ENCODE measurements around the gene LITAF.
"Not testable (repeated sequence)": the region's sequence is repeated elsewhere in the genome, so short reads cannot be mapped to it uniquely, and the experiment has no call there.

The LITAF gene

DNA sequence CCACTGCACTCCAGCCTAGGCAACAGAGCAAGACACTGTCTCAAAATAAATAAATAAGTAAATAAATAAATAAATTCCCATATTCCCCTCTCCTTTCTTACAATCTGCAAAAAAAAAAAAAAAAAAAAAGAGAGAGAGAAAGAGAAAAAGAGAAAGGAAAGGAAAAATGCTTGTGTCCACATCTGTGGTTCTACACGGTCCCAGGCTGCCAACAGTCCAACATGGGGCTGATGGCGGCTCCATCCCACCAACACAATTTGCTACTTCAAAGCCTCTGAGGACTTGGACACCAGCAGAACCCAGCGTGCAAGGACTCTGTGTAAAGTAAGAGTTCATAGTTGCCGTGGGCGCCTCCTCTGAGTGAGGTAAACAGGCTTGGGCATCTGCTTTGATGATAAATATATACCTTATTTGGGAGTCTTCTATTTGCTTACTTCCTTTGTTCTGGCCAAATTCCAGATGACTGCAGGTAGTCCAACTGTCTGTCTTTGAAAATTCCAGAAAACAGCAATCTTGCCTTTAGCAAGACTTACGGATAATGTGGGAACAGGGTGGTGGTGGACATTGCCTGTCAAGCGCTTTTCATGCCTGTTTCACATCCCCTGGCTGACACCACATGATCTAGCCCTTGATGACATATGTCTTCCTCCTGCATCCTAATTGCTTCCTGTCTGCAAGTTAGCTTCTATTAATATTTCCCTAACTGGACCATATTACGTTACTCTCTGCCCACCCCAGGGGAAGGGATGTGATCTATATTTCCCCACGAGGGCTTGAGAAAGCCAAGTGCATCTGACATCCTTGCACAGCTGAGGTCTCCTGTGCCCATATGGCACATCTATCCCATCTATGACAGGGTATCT, 10.1 kb downstream of the LITAF start:
- DNase-seq (ENCODE audit: low read depth in 2 of 2) = no peak

DNA sequence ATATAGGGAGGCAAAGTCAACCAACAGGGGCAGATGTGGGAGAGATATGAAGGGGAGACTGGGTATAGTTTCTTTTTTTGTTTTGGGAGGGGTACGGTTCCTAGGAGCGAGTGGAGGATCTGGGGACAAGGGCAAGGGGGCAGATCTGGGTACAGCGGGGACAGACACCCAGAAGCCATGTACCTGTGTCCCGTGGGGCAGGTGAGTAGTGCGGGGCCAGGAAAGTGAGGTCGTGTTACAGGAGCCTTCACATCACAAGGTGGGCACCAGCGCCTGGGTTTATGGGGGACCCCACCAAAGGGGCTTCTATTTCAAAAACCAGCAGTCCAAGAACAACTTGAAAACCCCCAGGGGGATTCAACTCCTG, 11.5 kb downstream of the LITAF start:
- no peak for DNase-seq (ENCODE audit: low read depth in 2 of 2)

DNA sequence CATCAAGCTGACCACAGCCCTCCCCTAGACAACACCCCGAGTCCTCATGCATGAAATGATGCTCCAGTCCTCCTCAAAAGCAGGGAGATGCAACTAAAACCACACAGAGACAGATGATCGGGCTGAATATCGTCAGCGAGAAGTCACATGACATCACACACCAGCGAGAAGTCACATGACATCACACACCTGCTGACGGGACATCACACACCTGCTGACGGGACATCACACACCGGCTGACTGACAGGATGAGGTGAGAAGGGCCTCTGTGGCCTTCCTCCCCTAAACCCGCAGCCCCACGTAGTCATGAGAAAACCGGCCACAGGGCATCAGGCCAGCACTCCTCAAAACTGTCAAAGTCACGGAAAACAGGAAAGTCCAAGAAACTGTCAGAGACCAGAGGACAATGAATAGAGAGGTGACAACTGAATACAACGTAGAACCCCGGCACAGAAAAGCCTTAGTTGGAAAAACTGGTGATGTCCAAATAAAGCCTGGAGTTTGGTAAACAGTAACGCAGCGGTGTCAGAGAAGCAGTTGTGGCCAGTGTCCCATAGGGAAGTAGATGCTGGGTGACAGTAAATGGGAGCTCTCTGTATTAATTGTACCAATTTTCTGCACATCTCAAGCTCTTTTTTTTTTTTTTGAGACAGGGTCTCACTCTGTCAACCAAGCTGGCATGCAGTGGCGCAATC, 14.3 kb downstream of the LITAF start:
- DNase-seq (ENCODE audit: low read depth in 2 of 2) = peak; percentile 55

DNA sequence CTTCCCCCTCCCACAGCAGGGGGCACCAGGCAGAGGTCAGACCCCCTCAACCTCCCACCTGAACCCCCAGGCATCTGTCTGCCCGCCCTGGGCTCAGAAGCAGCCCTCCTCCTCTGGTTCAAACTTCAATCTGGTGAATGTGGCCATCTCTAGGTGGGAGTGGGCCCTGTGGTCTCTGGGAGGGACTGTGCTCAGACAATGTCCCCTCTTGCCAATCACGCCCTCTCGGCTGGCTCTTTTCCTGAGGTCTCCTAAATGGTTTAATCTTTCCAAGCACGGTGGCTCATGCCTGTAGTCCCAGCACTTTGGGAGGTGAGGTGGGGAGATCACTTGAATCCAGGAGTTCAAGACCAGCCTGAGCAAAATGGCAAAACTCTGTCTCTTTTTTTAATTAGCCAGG, 15.2 kb downstream of the LITAF start:
- DNase-seq (ENCODE audit: low read depth in 2 of 2) = no peak

DNA sequence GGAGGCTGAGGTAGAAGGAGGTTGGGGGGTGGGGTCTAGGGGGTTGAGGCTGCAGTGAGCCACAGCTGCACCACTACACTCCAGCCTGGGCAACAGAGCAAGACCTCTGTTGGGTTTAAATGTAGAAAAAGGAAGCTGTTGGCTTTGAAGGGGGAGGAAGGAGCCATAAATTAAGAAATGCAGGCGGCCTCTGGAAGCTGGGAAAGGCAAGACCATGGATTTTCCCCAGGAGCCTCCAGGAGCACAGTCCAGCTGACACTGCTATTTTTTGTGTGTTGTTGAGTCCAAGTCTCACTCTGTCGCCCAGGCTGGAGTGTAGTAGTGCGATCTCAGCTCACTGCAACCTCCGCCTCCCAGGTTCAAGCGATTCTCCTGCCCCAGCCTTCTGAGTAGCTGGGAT, 15.9 kb downstream of the LITAF start:
- DNase-seq (ENCODE audit: low read depth in 2 of 2) = no peak

DNA sequence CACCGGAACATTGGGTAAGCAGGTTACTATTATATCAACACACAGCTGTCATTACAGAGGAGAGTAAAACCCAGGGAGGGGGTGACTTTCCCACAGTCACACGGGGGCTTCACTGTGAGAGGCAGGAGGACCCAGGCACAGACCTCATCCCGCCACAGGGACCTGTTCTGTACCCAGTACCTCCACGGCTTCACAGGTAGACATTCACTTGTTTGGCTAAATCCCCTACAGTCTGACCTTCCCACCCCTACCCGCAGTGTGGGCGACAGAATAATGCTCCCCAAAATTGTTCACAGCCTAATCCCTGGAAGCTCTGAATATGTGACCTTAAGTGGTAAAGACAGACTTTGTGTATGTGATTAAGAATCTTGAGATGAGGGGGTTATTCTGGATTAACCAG, 16.5 kb downstream of the LITAF start:
- DNase-seq (ENCODE audit: low read depth in 2 of 2) = no peak

DNA sequence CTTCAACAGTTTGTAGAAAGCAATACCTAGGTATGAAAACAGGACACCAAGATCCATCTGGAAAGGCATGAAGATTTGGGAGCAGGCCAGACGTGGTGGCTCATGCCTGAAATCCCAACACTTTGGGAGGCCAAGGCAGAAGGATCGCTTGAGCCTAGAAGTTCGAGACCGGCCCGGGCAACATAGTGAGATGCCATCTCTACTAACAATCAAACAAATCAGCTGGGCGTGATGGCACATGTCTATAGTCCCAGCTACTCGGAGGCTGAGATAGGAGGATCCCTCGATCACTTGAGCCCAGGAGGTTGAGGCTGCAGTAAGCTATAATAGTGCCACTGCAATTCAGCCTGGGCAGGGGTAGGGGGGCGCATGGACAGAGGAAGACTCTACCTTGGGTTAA, 20.3 kb downstream of the LITAF start:
- DNase-seq (ENCODE audit: low read depth in 2 of 2) = no peak

DNA sequence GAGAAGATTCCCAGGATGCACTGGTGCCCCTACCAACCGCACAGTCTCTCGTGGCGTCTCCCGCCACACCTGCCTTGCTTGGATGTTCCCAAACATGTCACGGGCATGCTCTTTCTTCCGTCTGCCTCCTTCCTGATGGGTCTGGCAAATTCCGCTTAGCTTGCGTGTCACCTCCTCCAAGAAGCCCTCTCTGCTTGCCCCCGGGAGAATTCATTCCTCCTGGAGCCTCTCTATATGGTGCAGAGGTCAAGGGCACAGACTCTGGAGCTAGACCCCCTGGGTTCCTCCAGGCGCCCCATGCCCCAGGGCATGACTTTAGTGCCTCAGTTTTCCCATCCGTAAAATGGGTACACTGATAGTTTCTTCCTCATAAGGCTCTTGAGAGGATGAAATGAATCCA, 21.1 kb downstream of the LITAF start:
- DNase-seq (ENCODE audit: low read depth in 2 of 2) = no peak

DNA sequence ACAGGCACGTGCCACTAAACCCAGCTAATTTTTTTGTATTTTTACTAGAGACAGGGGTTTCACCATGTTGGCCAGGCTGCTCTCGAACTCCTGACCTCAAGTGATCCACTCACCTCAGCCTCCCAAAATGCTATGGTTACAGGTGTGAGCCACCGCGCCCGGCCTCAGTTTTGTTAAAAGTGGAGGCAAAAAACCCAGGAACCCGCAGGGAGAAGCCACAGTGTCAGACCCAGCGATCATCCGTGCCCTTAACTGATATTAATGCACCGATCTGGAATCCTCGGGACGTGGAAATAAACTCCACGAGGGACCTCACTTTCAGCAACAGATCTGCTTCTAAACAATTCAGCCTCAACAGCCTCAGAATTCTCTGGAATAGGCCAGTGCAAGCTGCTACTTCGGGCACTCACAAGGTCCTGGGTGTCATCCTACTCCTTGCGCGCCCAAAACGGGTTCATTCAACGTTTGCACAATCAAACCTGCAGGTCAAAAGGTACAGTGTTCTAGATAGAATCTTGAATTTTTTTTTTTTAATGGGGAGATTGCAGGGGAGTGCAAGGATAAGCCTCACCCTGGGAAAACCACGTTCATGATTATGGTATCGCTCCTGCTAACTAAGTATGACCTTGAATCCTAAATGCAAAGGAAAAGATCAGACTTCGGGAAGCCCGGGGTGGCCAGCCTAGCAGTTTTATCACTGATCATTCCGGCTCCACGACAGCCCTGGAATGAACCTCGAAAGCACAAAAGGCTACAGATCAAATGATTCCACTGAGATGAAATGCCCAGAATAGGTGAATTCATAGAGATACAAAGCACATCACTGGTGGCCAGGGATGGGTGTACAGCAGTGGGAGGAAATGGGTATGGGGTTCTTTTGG, 22.4 kb downstream of the LITAF start:
- no peak for DNase-seq (ENCODE audit: low read depth in 2 of 2)

DNA sequence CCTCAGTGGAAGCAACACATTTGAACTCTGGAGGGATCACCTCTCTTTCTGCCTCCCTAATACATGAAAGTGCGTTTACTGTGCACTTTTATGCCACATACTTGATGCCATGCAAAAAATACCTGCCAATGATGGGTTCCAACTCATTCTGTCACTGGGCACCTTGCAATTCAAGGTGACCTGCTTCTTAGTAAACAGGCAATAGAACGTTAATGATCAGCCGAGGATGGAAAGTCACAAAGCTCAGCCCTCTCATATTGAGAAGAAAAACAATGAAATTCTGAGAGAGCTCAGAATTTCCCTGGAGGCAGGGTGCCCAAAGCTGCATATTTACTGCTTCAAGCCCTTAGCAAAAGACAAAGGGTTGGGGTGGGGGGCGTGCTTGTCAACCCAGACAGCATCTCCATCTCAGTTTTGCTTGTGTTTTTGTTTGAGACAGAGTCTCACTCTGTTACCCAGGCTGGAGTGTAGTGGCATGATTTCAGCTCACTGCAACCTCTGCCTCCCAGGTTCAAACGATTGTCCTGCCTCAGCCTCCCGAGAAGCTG, 23.2 kb downstream of the LITAF start:
- DNase-seq (ENCODE audit: low read depth in 2 of 2) = no peak

DNA sequence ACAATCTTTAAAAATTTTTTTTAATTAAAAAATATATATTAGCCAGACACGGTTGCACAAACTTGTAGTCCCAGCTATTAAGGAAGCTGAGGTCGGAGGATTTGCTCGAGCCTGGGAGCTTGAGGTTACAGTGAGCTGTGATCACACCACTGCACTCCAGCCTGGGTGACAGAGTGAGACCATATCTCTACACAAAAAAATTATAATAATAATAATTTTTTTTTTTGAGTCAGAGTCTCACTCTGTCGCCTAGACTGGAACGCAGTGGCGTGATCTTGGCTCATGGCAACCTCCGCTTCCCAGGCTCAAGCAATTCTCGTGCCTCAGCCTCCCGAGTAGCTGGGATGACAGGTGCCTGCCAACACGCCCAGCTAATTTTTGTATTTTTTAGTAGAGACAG, 23.8 kb downstream of the LITAF start:
- DNase-seq (ENCODE audit: low read depth in 2 of 2) = no peak

DNA sequence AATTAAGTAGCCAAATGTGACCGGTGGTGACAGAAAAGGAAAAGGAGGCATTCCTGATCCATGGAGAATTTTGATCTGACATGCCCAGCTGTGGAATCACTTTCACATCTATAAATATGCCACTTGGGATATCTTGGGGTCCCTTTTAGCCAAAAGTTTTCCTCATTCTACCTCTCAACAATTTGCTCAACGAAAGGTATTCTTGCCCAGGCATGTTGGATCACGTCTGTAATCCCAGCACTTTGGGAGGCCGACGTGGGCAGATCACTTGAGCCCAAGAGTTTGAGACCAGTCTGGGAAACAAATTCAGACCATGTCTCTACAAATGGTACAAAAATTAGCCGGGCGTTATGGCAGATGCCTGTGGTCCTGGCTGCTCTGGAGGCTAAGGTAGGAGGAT, 24.3 kb downstream of the LITAF start:
- no peak for DNase-seq (ENCODE audit: low read depth in 2 of 2)

DNA sequence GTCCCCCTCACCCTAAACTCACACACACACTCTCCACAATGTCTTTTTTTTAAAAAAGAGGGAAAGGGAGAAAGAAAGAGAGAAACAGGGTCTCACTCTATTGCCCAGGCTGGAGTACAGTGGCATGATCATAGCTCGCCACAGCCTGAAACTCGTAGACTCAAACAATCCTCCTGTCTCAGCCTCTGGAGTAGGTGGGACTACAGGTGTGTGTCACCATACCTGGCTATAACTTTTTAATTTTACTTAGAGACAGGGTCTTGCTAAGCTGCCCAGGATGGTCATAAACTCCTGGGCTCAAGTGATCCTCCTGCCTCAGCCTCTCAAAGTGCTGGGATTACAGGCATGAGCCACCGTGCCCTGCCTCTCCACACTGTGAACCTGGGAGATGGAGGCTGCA, 24.9 kb downstream of the LITAF start:
- DNase-seq (ENCODE audit: low read depth in 2 of 2) = no peak

DNA sequence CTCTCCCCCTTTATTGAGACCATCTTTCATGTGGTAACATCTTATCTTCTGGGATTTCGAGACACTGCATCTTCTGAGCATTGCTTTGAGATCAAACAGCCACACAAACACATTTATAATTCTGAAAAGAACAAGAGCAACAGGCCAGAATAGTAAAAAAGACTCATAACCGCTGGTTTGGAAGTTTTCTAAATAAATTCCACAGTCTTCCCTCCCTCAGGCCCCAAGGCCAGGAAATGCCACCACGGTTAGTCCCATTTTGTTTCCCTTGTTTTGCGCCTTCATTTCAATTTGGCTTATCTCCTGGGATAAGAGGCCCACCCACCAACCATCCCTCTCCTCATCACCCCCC, 25.3 kb downstream of the LITAF start:
- DNase-seq (ENCODE audit: low read depth in 2 of 2) = no peak

DNA sequence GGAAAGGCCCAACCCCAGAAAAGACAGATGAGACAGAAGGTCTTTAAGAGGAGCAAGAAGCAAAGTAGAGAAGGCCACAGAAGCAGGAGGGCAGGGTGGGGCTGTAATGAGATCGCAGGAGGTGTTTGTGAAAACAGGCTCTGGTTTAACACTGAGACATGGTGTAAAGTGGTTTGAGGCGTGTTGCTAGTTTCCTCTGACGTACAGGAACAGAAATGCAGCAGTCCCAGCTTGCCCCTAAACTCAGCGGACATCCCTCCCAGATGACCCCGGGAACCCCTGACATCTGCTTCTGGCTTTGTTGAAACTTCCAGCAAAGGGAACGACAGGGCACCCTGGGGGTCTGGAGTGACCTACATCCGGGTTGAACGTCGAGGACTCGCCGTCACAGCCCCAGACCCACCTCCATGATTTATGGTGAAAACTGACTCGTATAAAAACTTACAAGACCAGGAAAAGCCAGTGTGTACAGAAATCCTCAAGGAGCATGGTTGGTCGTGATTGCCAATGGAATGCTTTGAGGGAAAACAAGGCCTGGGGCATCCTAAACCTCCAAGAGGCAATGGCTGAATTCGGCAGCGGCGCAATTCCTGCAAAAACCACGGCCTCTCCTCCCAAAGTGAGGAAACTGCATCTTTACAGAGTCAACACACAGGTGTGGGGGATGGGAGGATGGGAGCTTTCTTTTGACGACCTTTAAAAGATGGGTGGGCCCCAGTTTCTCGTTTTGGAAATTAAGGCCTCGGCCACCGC, 25.8 kb downstream of the LITAF start:
- peak; percentile 36 to 50 for DNase-seq (ENCODE audit: low read depth in 2 of 2)

DNA sequence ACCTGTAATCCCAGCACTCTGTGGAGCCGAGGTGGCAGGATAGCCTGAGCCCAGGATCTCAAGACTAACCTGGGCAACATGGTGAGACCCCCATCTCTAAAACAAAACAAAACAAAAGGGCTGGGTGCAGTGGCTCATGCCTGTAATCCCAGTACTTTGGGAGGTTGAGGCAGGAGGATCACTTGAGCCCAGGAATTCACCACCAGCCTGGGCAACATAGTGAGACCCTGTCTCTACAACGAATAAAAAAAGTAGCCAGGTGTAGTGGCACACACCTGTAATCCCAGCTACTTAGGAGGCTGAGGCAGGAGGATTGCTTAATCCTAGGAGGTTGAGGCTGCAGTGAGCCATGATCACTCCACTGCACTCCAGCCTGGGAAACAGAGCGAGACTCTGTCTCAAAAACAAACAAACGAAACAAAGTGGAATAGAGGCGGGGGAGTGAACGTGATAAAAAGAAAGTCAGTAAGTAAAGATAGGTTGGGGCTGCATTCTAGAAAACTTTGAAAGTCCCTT, 28.4 kb downstream of the LITAF start:
- DNase-seq (ENCODE audit: low read depth in 2 of 2) = not testable (repeated sequence)

DNA sequence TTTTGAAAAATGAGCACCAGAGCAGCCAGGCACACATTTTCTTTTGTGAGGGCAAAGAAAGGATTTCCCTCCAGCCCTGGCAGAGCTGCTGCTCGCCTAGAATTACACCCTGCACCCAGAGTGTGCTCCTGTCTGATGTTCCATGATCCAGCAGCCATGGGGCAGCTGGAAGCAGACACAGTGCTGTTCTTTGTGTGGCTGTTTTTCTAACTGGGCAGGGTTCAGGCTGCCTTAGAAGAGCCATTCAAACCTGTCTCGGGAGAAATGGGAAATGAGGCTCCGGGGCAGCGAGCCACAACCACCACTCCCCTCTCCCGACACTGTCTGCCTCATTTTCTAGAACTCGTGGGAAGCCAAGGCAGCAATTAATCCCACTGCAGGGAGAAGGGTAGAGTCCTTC, 28.9 kb downstream of the LITAF start:
- no peak for DNase-seq (ENCODE audit: low read depth in 2 of 2)

DNA sequence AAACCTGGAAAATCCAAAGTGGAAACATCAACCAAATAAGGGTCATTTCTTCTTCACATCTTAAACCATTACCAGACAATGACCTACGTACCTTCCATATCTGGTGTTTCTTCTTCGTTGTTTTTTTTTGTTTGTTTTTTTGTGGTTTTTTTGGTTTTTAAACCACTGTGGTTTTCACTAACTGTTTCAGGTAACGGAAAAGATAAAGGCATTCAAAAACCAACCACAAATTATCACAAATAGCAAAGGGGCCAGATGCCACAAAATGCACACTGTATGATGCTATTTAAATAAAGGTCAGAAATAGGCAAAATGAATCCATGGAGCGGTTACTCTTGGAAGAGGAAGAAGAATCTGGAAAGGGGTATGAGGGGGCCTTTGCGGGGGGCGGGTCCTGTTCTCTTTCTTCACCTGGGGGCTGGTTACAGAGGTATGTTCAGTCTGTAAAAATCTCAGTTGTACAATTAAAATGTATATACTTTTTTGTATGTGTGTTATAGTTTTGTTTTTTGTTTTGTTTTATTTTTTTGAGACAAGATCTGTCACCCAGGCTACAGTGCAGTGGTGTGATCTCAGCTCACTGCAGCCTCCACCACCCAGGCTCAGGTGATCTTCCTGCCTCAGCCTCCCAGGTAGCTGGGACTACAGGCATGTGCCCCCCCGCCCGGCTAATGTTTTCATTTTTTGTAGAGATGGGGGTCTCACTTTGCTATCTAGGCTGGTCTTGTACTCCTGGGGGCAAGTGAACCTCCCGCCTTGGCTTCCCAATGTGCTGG, 29.6 kb downstream of the LITAF start:
- DNase-seq (ENCODE audit: low read depth in 2 of 2) = no peak

DNA sequence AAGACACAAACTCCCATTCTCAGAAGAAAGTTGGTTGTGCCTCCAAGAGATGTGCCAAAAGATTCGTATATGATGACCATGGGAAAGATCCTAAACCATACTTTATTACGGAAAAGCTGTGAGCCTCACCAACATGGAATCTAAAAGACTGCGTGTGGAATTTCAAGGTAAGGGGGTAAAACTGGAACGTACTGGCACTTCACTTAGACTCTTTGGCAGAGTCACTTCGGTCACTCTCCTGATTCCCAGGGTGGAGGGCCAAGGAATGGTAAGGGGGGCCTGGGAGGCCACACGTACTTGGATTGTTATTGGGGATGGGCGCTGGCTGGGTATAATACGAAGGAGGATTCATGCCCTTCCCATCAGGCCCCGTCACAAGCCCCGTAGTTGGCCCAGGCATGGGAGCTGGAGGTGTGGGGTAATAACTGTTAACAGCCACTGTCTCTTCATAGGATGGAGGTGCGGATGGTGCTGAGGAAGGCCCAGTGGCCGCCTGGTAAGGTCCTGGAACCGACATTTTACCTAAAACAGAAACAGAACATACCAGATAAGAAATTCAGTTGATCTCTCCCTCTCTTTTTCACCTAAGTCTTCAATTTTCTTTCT, 30.4 kb downstream of the LITAF start:
- DNase-seq (ENCODE audit: low read depth in 2 of 2) = no peak

DNA sequence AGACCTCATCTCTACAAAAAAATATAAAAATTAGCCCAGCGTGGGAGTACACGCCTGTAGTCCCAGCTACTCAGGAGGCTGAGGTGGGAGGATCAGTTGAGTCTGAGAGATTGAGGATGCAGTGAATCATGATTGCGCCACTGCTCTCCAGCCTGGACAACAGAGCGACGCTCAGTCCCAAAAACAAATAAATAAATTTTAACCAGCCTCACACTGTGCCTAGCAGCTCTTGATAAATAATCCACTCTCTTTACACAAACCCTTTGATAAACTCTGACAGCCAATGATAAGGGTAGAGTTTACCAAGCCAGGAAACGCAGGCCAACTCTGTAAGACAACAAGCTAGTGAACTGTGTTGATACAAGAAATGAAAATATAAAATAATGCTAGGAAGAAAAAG, 32.7 kb downstream of the LITAF start:
- DNase-seq (ENCODE audit: low read depth in 2 of 2) = no peak

Measured in stimulated activated CD8-positive, alpha-beta memory T cell treated with anti-CD3 and anti-CD28 coated beads, Interleukin-7, amount 100 ng/mL, for 4 hours (primary cell).